GM06990 (cell line): Measurements from ENCODE around the gene CGB7.

Experiments
- DNase-seq: peaks from one replicate; pipeline ENCODE4 v3.0.0-alpha.2; 2011; ENCODE audit not compliant: insufficient read length; ENCODE audit errors: extremely low read depth
- H3K27me3 ChIP-seq: replicated peaks from 2 replicates; pipeline ENCODE4 v1.6.0; 2011; ENCODE audit warnings: low read length; ENCODE audit not compliant: control insufficient read depth, insufficient read depth
- H3K36me3 ChIP-seq: 2 replicates; pipeline ENCODE4 v1.5.1; 2011; ENCODE audit warnings: low read length; ENCODE audit not compliant: control insufficient read depth, insufficient read depth
- H3K4me3 ChIP-seq: replicated peaks from 2 replicates; pipeline ENCODE4 v1.5.1; 2011; ENCODE audit warnings: low read depth, mild to moderate bottlenecking, control low read depth, low read length
- TF ChIP-seq, protein P1 (sequence below): IDR thresholded peaks from 2 replicates; pipeline ENCODE4 v1.5.1; 2011; ENCODE audit warnings: low read length, control low read depth, mild to moderate bottlenecking, inconsistent platforms; ENCODE audit not compliant: insufficient read depth, poor library complexity, severe bottlenecking

Gene CGB7

GRCh38 chr19:49091391-49092038 lies 34.0 kb upstream of the CGB7 start:
- H3K27me3 ChIP-seq: no peaks in the 10 kb centered on the region
- peaks cover 29% of the 10 kb centered on the region for H3K36me3 ChIP-seq
- no peak overlapping the region for H3K4me3 ChIP-seq
- TF ChIP-seq, protein P1, sequence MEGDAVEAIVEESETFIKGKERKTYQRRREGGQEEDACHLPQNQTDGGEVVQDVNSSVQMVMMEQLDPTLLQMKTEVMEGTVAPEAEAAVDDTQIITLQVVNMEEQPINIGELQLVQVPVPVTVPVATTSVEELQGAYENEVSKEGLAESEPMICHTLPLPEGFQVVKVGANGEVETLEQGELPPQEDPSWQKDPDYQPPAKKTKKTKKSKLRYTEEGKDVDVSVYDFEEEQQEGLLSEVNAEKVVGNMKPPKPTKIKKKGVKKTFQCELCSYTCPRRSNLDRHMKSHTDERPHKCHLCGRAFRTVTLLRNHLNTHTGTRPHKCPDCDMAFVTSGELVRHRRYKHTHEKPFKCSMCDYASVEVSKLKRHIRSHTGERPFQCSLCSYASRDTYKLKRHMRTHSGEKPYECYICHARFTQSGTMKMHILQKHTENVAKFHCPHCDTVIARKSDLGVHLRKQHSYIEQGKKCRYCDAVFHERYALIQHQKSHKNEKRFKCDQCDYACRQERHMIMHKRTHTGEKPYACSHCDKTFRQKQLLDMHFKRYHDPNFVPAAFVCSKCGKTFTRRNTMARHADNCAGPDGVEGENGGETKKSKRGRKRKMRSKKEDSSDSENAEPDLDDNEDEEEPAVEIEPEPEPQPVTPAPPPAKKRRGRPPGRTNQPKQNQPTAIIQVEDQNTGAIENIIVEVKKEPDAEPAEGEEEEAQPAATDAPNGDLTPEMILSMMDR: no peak
- DNase-seq: no peak

GRCh38 chr19:49086296-49086695 lies 28.7 kb upstream of the CGB7 start:
- H3K27me3 ChIP-seq: no peaks in the 10 kb centered on the region
- H3K4me3 ChIP-seq: peak overlapping the region; percentile 97
- H3K36me3 ChIP-seq: peaks cover 17% of the 10 kb centered on the region
- TF ChIP-seq, protein P1: no peak
- DNase-seq: no peak

DNA sequence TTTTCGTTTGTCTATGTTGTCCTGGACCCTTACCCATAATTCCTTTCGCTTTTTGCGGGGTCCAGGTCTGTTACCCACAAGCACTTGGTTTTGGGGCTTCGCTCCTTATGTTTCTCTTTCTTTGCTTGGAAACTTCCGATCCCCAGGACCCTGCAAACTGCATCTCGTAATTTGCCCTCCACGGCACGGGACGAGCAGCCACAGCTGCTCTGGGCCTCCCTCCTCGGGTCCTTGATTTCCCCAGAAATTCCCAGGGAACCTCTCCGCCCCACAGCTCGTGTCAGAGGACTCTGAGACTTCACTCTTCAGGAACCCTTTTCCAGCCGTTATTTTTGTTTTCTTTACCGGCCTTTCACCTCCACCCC lies 28.3 kb upstream of the CGB7 start:
- Histone ChIP-seq H3K36me3 (peaks cover 16% of the 10 kb centered on the region), H3K4me3 (peak overlapping the region; percentile 97), H3K27me3 (no peaks in the 10 kb centered on the region)
- TF ChIP-seq, protein P1: no peak
- no peak for DNase-seq

DNA sequence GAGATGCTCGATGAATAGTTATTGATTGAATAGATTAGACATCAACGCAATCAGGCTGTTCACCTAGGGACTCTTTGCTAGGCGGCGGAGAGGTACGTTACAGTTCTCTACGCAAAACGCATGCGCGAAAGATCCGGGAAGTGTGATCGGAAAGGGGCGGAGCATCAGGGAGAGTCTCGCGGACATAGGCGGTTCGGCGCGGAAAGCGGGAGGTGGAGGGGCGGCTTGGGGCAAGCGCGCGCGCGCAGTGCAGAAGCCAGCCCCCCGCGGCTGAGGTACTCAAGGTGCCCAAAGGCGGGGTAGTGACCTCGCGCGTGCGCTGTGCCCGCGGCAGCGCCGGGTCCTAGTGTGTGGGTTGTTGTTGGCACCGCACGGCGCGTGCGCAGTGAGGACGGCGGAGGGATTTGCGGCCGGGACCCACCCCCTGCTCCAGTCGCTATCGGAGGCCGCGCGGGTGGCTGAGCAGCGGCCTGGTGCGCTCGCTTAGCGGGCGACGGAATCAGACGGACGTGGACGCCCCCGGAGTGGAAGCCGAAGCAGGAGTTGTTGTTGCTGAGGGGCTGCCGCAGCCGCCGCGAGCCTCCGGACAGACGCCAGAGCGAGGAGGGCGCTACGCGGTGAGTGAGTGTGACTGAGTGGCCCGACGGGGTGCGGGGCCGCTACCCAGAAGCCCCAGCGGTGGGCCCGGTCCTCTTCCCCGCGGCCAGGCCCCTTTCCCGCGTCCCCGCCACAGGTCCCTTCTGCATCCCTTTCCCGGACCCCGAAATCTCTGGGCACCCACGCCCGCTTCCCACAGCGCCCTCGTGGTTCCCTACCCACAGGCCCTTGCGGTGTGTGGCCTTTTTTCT lies 27.7 kb upstream of the CGB7 start, which contains the start of gene SNRNP70:
Gene SNRNP70, plus strand, starts transcription at position 432 of the 848 bp plus-strand sequence. CDS start 964 bp downstream, outside the sequence.
- Histone ChIP-seq H3K27me3 (no peaks in the 10 kb centered on the region), H3K36me3 (peaks cover 10% of the 10 kb centered on the region), H3K4me3 (peak within 1 kb of the TSS; percentile 97)
- TF ChIP-seq, protein P1: no peak
- DNase-seq: peak; percentile 100

DNA sequence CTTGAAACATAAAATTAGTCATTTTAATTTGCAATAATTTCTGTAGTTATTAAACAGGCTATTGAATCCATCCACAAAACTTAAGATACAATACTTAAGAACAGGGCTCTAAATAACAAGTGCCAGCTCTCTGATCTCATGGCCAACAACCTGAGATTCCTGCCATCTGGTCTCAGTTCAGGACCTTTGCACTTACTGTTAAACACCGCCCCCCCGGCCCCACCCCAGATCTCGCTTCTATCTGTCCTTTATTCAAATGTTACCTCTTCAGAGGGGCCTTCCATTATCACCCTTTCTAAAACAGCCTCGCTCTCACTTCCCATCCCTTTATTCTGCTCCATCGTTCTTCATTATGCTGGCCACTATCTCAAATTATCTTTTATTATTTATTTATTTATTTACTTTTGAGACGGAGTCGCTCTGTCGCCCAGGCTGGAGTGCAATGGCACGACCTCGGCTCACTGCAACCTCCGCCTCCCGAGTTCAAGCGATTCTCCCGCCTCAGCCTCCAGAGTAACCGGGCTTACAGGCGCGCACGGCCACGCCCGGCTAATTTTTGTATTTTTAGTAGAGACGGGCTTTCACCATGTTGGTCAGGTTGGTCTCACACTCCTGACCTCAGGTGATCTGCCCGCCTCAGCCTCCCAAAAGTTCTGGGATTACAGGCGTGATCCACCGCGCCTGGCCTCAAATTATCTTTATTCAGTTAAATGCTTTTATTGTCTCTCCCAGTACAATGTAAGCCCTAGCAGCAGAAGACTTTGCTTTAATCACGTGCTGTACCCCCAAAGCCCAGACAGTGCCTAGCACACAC lies 26.9 kb upstream of the CGB7 start:
- DNase-seq: no peak
- no peaks in the 10 kb centered on the region for H3K27me3 ChIP-seq
- peaks cover 6% of the 10 kb centered on the region for H3K36me3 ChIP-seq
- H3K4me3 ChIP-seq: peak overlapping the region; percentile 97
- TF ChIP-seq, protein P1: no peak
